Measurements from ENCODE around the gene RNASE4. TPM values are rescaled to one million over a fixed set of nuclear protein-coding genes. Genes with fewer than 3 reads are reported as not detected.

RNASE4 gene
- total RNA-seq, 1 donor from 2014 or later = 10.5 TPM

DNA sequence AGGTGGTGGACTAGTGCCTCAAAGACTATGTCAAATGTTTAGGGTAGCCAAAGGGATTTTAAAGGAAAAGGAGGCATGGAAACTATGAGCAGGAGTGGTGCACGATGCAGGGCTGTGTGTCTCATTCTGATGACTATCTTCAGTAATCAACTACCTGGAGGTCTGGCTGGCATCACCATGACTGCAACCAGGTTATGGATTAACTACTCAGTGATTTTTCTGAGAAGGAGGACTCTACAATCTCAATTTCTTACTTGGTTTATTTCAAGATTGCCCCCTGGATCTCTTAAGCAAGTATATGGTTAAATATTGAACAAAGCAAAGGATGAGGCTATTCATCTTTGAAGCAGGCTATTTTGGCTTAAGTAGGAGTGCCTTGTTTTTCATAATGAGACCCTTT is 42.2 kb downstream of the RNASE4 start:
- no peak for DNase-seq (ENCODE audit: extremely low spot score, unreplicated experiment)
- H3K27me3 Mint-ChIP-seq = no peaks in the 10 kb centered on the region
- no peak overlapping the region for H3K4me3 Mint-ChIP-seq
- no peaks in the 10 kb centered on the region for H3K4me1 Mint-ChIP-seq (ENCODE audit: unreplicated experiment)
- no peaks in the 10 kb centered on the region for H3K9me3 Mint-ChIP-seq
- no peaks in the 10 kb centered on the region for H3K36me3 Mint-ChIP-seq
- no peak overlapping the region for H3K27ac Mint-ChIP-seq
- TF ChIP-seq, protein P1, sequence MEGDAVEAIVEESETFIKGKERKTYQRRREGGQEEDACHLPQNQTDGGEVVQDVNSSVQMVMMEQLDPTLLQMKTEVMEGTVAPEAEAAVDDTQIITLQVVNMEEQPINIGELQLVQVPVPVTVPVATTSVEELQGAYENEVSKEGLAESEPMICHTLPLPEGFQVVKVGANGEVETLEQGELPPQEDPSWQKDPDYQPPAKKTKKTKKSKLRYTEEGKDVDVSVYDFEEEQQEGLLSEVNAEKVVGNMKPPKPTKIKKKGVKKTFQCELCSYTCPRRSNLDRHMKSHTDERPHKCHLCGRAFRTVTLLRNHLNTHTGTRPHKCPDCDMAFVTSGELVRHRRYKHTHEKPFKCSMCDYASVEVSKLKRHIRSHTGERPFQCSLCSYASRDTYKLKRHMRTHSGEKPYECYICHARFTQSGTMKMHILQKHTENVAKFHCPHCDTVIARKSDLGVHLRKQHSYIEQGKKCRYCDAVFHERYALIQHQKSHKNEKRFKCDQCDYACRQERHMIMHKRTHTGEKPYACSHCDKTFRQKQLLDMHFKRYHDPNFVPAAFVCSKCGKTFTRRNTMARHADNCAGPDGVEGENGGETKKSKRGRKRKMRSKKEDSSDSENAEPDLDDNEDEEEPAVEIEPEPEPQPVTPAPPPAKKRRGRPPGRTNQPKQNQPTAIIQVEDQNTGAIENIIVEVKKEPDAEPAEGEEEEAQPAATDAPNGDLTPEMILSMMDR (conservative IDR thresholded peaks at IDR 0.05) = no peak

DNA sequence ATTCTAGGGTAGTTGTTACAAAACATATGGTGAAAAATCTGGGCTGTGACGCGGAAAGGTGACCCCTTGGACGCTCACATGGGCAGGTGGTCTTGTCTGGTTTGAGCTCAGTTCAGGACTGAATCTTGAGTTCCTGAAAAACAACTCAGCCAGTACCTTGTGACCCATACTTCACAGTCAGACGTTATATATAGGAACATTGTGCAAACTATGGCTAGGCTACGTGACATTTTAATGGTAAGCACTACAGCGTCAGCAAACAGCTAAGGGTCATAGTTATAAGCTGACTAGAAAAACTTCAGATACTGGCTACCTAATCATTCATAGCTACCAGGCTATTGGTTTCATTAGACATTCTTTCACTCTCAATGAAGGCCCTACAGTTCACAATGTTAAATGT is 46.5 kb downstream of the RNASE4 start:
- H3K36me3 Mint-ChIP-seq = no peaks in the 10 kb centered on the region
- TF ChIP-seq, protein P1 (conservative IDR thresholded peaks at IDR 0.05) = no peak
- no peaks in the 10 kb centered on the region for H3K9me3 Mint-ChIP-seq
- no peak overlapping the region for H3K4me3 Mint-ChIP-seq
- H3K4me1 Mint-ChIP-seq (ENCODE audit: unreplicated experiment) = peaks cover 7% of the 10 kb centered on the region
- no peak for DNase-seq (ENCODE audit: extremely low spot score, unreplicated experiment)
- no peaks in the 10 kb centered on the region for H3K27me3 Mint-ChIP-seq
- H3K27ac Mint-ChIP-seq = no peak overlapping the region

DNA sequence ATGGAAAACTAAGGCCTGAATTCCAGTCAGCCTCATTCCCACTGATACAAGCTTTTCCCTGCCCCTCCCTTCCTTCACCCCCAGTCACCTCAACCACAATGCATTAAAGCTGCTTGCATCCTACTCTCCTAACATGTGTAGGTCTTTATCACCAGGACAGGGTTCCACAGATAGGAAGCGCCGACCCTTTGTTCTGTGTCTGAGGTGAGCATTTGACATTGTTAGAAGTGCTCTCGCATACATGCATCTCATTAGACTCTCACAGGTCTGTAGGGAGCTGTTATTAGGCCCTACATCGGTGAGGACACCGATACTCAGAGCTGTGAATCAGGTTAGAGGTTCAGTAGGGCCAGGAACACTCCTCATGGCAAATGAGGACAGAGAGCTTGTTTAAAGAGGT is 48.1 kb downstream of the RNASE4 start:
- Mint-ChIP-seq H3K36me3 (no peaks in the 10 kb centered on the region), H3K27me3 (no peaks in the 10 kb centered on the region)

DNA sequence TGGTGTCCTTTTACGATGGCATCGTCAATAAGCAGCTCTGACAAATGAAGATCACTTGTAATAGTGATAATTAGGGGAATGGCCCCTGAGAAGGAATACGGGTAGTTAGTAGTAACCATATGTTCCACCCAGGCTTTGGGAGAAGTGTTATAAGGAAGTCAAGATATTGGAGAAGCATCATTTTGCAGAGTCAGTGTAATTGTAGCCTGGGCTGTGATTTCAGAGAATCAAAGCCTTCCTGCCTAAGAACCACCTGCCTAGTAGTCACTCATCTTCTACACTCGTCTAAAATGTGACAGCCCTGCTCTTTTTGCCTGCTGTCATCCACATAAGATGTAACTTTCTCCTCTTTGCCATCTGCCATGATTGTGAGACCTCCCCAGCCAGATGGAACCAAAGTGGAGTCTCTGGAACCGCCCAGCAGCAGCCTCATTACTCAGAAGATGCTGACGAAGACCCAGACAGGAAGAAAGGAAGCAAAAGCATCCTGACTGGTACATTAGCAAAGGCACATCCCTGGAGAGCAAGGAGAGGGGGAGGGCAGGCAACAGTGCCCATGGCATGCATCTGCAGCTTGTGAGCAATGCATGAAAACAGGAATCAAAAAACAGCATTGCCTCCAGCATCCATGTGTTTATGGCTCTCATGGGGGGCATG is 48.7 kb downstream of the RNASE4 start:
- Mint-ChIP-seq H3K9me3 (no peaks in the 10 kb centered on the region), H3K27ac (no peak overlapping the region), H3K36me3 (no peaks in the 10 kb centered on the region), H3K4me1 (ENCODE audit: unreplicated experiment) (peaks cover 7% of the 10 kb centered on the region), H3K27me3 (no peaks in the 10 kb centered on the region), H3K4me3 (no peak overlapping the region)
- TF ChIP-seq, protein P1 (conservative IDR thresholded peaks at IDR 0.05) = no peak
- DNase-seq (ENCODE audit: extremely low spot score, unreplicated experiment) = no peak

More for the DNA sequence above, 48.1 kb downstream of the RNASE4 start:
- H3K4me3 Mint-ChIP-seq = no peak overlapping the region
- DNase-seq (ENCODE audit: extremely low spot score, unreplicated experiment) = no peak
- TF ChIP-seq, protein P1 (conservative IDR thresholded peaks at IDR 0.05) = no peak
- peaks cover 7% of the 10 kb centered on the region for H3K4me1 Mint-ChIP-seq (ENCODE audit: unreplicated experiment)
- H3K27ac Mint-ChIP-seq = no peak overlapping the region
- no peaks in the 10 kb centered on the region for H3K9me3 Mint-ChIP-seq

DNA sequence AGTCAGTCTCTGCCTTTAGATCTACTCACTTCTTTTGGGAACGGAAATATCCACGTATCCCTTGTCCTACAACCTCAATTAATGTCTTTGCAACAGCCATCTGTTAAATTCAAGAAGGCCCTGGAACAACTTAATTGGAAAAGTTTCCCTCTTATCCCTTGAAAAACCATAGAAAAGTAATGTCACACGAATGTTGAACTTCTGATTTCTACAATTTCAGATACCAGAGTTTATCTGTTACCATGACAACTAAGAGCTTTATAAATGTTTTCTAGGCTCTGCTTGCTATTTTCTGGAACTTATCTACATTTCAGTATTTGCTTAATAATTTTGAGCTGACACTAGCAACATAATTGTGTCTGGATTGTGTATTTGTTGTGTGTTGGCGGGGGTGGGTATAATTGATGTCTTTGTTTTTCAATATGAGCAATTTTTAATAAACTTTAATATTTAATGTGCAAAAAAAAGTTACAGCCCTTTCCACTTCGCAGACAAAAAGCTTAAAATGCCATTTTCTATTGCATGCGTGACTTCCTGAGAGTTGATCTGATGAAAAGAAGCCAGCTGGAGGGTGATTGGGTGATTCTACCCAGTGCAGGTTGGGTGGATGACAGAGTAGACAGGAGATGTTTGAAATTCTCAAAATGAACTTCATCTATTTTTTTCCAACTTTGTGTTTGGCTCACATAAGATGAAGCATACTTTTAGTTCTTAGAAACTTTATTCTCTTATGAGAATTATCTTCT is 49.5 kb downstream of the RNASE4 start:
- Mint-ChIP-seq H3K4me3 (no peak overlapping the region), H3K4me1 (ENCODE audit: unreplicated experiment) (peaks cover 7% of the 10 kb centered on the region), H3K27ac (no peak overlapping the region), H3K9me3 (no peaks in the 10 kb centered on the region), H3K36me3 (no peaks in the 10 kb centered on the region), H3K27me3 (no peaks in the 10 kb centered on the region)
- no peak for DNase-seq (ENCODE audit: extremely low spot score, unreplicated experiment)
- TF ChIP-seq, protein P1 (conservative IDR thresholded peaks at IDR 0.05) = no peak

All from type B pancreatic cell (in vitro differentiated cells).